ENCODE data around the gene TRIM33.

DNA sequence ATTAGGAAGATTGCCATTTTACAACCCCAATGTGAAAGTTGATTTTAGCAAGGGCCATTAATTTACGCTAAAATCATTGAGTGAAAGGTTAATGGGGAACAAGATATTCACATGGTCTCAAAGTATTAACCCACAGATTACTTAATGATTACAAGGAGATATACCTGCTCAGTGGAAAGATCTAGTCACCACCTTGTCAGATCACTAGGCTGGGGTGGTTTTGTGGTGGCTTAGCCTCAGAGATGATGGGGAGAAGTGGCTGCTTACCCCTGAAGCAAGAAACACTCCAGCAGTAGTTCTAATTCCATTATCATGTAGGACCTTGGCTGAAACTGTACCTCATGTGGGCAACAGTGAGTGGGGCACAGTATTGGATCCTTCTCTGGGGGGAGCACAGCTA lies 20.1 kb upstream of the TRIM33 start:
- TF ChIP-seq, protein P1, sequence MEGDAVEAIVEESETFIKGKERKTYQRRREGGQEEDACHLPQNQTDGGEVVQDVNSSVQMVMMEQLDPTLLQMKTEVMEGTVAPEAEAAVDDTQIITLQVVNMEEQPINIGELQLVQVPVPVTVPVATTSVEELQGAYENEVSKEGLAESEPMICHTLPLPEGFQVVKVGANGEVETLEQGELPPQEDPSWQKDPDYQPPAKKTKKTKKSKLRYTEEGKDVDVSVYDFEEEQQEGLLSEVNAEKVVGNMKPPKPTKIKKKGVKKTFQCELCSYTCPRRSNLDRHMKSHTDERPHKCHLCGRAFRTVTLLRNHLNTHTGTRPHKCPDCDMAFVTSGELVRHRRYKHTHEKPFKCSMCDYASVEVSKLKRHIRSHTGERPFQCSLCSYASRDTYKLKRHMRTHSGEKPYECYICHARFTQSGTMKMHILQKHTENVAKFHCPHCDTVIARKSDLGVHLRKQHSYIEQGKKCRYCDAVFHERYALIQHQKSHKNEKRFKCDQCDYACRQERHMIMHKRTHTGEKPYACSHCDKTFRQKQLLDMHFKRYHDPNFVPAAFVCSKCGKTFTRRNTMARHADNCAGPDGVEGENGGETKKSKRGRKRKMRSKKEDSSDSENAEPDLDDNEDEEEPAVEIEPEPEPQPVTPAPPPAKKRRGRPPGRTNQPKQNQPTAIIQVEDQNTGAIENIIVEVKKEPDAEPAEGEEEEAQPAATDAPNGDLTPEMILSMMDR (IDR thresholded peaks at IDR 0.05): no peak
- TF ChIP-seq POLR2A (IDR thresholded peaks at IDR 0.05): no peak

Data from Peyer's patch (tissue), 4 donors.